Smooth muscle cell (in vitro differentiated cells): ENCODE data around the gene UBE2I. TPM values are rescaled to one million over a fixed set of nuclear protein-coding genes. Genes with fewer than 3 reads are reported as not detected.

Experiments
- DNase-seq: peaks from one replicate; lab custom pipeline; 2025; ENCODE audit not compliant: unreplicated experiment; lab: John Stamatoyannopoulos, UW
- H2AFZ ChIP-seq: fragments of 200-600 bp; sonication (generic); 2 replicates; pipeline ENCODE4 v1.6.0; 2016; ENCODE audit warnings: antibody characterized with exemption, low read depth, mild to moderate bottlenecking
- H3F3A ChIP-seq: fragments of 200-600 bp; sonication (generic); 2 replicates; pipeline ENCODE4 v1.6.0; 2017; ENCODE audit warnings: antibody characterized with exemption, low read depth
- H3K27ac ChIP-seq: fragments of 200-600 bp; sonication (generic); 2 replicates; pipeline ENCODE4 v1.5.1; 2016; ENCODE audit warnings: low read depth, mild to moderate bottlenecking
- H3K27me3 ChIP-seq: fragments of 200-600 bp; sonication (generic); 2 replicates; pipeline ENCODE4 v1.6.1; 2016; ENCODE audit warnings: low read depth, mild to moderate bottlenecking
- H3K36me3 ChIP-seq: fragments of 200-600 bp; sonication (generic); 2 replicates; pipeline ENCODE4 v1.5.1; 2016; ENCODE audit warnings: low read depth
- H3K4me1 ChIP-seq: fragments of 200-600 bp; sonication (generic); 2 replicates; pipeline ENCODE4 v1.5.1; 2016; ENCODE audit warnings: low read depth
- H3K4me2 ChIP-seq: fragments of 200-600 bp; sonication (generic); 2 replicates; pipeline ENCODE4 v1.6.0; 2016; ENCODE audit warnings: mild to moderate bottlenecking
- H3K4me3 ChIP-seq: fragments of 200-600 bp; sonication (generic); 2 replicates; pipeline ENCODE4 v1.5.1; 2016; ENCODE audit warnings: mild to moderate bottlenecking
- H3K79me2 ChIP-seq: fragments of 200-600 bp; sonication (generic); 2 replicates; pipeline ENCODE4 v1.6.0; 2016; ENCODE audit warnings: low read depth, mild to moderate bottlenecking
- H3K9ac ChIP-seq: fragments of 200-600 bp; sonication (generic); 2 replicates; pipeline ENCODE4 v1.6.0; 2016; ENCODE audit warnings: low read depth
- H3K9me3 ChIP-seq: fragments of 200-600 bp; sonication (generic); replicated peaks from 2 replicates; pipeline ENCODE4 v1.5.1; 2016; ENCODE audit warnings: low read depth
- H4K20me1 ChIP-seq: fragments of 200-600 bp; sonication (generic); 2 replicates; pipeline ENCODE4 v1.6.0; 2016; ENCODE audit warnings: low read depth
- WGBS: methylation state at CpG from one replicate; pipeline ENCODE4 v1.1.7; 2016; ENCODE audit warnings: low lambda C conversion rate; 5-methylcytosine and 5-hydroxymethylcytosine counted together
- polyA plus RNA-seq: library from polyadenylated mRNA; unstranded; fragments of >200 nt; fragmentation: Nextera tagmentation; extraction: Ambion mirVana; gene quantifications from 2 replicates; pipeline ENCODE4 v1.2.1, GENCODE V29; 2016
- total RNA-seq: library from RNA; depleted of rRNA; stranded (reverse); fragments of >200 nt; gene quantifications from 2 replicates; pipeline ENCODE4 v1.2.3, GENCODE V29; 2014
- TF ChIP-seq, protein P1 (sequence below): fragments of 200-600 bp; sonication (generic); IDR thresholded peaks from 2 replicates; pipeline ENCODE4 v1.5.1; 2017; ENCODE audit warnings: borderline replicate concordance, mild to moderate bottlenecking, antibody characterized with exemption; ENCODE audit not compliant: insufficient read depth, poor library complexity, severe bottlenecking

Gene UBE2I
- total and polyA plus RNA-seq, 2 experiments from 2014 or later, result 95.9 to 169 TPM

DNA sequence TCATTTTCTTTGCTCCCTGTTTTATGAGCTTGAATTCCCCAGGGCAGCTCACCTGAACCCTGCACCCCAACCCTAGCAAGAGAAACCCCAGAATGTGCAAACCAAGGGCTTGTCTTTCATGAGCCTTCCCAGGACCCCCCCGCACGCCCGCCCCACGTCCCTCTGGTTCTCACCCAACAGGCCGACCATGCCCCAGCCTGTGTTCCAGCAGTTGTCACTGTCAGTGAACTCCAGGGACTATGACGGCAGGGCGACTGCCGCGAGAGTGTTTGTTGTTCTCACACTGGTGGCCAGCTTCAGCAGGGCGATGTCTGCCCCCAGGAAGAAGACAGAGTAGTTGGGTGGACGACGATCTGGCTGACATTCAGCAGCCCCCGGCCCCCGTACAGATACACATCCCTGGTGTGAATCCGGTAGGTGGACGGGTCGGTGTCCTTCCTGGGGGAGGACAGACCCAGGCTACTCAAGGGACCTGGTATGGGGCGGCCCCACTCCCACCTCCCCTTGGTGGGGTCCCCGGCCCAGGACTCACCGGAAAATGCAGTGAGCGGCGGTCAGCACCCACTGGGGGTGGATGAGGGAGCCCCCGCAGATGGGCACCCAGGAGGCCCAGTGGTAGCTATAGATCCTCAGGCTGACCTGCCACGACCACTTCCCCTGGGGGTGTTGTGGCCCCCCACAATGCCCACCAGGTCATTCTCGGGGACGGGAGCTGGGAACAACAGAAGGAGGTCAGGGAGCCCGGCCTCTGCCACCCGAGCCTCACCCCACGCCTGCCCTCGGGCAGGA is 33.5 kb upstream of the UBE2I start:
- H3K4me2 ChIP-seq, result no peak overlapping the region
- no peaks in the 10 kb centered on the region for H3K9me3 ChIP-seq
- H3K4me1 ChIP-seq, result peaks cover 5% of the 10 kb centered on the region
- no peaks in the 10 kb centered on the region for H3K27me3 ChIP-seq
- DNase-seq, result no peak
- WGBS, result 89% methylated on average over 30 of the region's 30 CpGs
- no peak overlapping the region for H2AFZ ChIP-seq
- no peaks in the 10 kb centered on the region for H4K20me1 ChIP-seq
- no peak overlapping the region for H3K4me3 ChIP-seq
- no peaks in the 10 kb centered on the region for H3K79me2 ChIP-seq
- TF ChIP-seq, protein P1, sequence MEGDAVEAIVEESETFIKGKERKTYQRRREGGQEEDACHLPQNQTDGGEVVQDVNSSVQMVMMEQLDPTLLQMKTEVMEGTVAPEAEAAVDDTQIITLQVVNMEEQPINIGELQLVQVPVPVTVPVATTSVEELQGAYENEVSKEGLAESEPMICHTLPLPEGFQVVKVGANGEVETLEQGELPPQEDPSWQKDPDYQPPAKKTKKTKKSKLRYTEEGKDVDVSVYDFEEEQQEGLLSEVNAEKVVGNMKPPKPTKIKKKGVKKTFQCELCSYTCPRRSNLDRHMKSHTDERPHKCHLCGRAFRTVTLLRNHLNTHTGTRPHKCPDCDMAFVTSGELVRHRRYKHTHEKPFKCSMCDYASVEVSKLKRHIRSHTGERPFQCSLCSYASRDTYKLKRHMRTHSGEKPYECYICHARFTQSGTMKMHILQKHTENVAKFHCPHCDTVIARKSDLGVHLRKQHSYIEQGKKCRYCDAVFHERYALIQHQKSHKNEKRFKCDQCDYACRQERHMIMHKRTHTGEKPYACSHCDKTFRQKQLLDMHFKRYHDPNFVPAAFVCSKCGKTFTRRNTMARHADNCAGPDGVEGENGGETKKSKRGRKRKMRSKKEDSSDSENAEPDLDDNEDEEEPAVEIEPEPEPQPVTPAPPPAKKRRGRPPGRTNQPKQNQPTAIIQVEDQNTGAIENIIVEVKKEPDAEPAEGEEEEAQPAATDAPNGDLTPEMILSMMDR, result no peak
- no peaks in the 10 kb centered on the region for H3K36me3 ChIP-seq
- no peaks in the 10 kb centered on the region for H3F3A ChIP-seq
- no peak overlapping the region for H3K27ac ChIP-seq
- H3K9ac ChIP-seq, result no peak overlapping the region

- Histone ChIP-seq H3K27ac (no peak overlapping the region), H3F3A (no peaks in the 10 kb centered on the region), H3K4me1 (peaks cover 5% of the 10 kb centered on the region), H4K20me1 (no peaks in the 10 kb centered on the region), H3K9me3 (no peaks in the 10 kb centered on the region), H3K27me3 (no peaks in the 10 kb centered on the region), H3K4me3 (no peak overlapping the region), H3K4me2 (no peak overlapping the region), H2AFZ (no peak overlapping the region), H3K79me2 (no peaks in the 10 kb centered on the region), H3K9ac (no peak overlapping the region), H3K36me3 (no peaks in the 10 kb centered on the region)
- no peak for DNase-seq
- TF ChIP-seq, protein P1, result no peak
- 98% methylated on average over 5 of the region's 14 CpGs for WGBS
Observed at GRCh38 chr16:1276580-1276878, 32.9 kb upstream of the UBE2I start.

- no peak overlapping the region for H3K27ac ChIP-seq
- no peaks in the 10 kb centered on the region for H3K9me3 ChIP-seq
- H3K36me3 ChIP-seq, result no peaks in the 10 kb centered on the region
- TF ChIP-seq, protein P1, result no peak
- H3K4me2 ChIP-seq, result no peak overlapping the region
- no peaks in the 10 kb centered on the region for H3F3A ChIP-seq
- no peaks in the 10 kb centered on the region for H3K79me2 ChIP-seq
- WGBS, result 84% methylated on average over 14 of the region's 19 CpGs
- no peak overlapping the region for H3K4me3 ChIP-seq
- no peaks in the 10 kb centered on the region for H4K20me1 ChIP-seq
- H3K27me3 ChIP-seq, result no peaks in the 10 kb centered on the region
- no peak overlapping the region for H2AFZ ChIP-seq
- DNase-seq, result no peak
- no peak overlapping the region for H3K9ac ChIP-seq
- H3K4me1 ChIP-seq, result peaks cover 5% of the 10 kb centered on the region
Observed at GRCh38 chr16:1277151-1277598, 32.3 kb upstream of the UBE2I start.
